Activated B cell treated with CpG ODN at 0.5 μM for 24 hours (primary cell): ENCODE data around the gene ESRP2. TPM values are rescaled to one million over a fixed set of nuclear protein-coding genes. Genes with fewer than 3 reads are reported as not detected.

ENCODE experiments used
- ATAC-seq: fragments of 200-7000 bp; cut with Tn5 transposase; one replicate; pipeline ENCODE4 v1.10.0; 2021; ENCODE audit warnings: low read depth, mild to moderate bottlenecking, moderate library complexity
- CTCF ChIA-PET: fragments of 350-600 bp; sonication (Branson Sonifier 250); formaldehyde crosslinking; loops from one replicate; lab custom pipeline; 2021; ENCODE audit warnings: antibody characterized with exemption; lab: Charles Lee
- POLR2A ChIA-PET: fragments of 350-600 bp; sonication (Branson Sonifier 250); formaldehyde crosslinking; loops from one replicate; lab custom pipeline; 2021; ENCODE audit warnings: antibody characterized with exemption; lab: Charles Lee
- DNase-seq: peaks from one replicate; pipeline ENCODE4 v3.0.0; 2022
- H3K27ac Mint-ChIP-seq: one replicate; pipeline ENCODE4 v1.8.0; 2020; ENCODE audit warnings: mixed read lengths
- H3K27me3 Mint-ChIP-seq: one replicate; pipeline ENCODE4 v1.8.0; 2021; ENCODE audit warnings: mixed read lengths
- H3K36me3 Mint-ChIP-seq: one replicate; pipeline ENCODE4 v1.8.0; 2021; ENCODE audit warnings: low read depth, mixed read lengths
- H3K4me1 Mint-ChIP-seq: one replicate; pipeline ENCODE4 v1.8.0; 2021; ENCODE audit warnings: mixed read lengths
- H3K4me3 Mint-ChIP-seq: one replicate; pipeline ENCODE4 v1.8.0; 2020; ENCODE audit warnings: mild to moderate bottlenecking, mixed read lengths
- H3K9me3 Mint-ChIP-seq: one replicate; pipeline ENCODE4 v1.8.0; 2020; ENCODE audit warnings: mixed read lengths
- CTCF ChIP-seq: fragments of 200-600 bp; IDR thresholded peaks from one replicate; pipeline ENCODE4 v1.8.0; 2022; ENCODE audit warnings: antibody characterized with exemption, mild to moderate bottlenecking
- intact Hi-C: fragments of 100-400 bp; cut with micrococcal nuclease; formaldehyde crosslinking; loops from one replicate; pipeline ENCODE4 v1.15.1; 2024
- total RNA-seq: library from RNA; stranded (reverse); gene quantifications from 2 replicates; pipeline ENCODE4 v1.2.3, GENCODE V29; 2022

The ESRP2 gene
- total RNA-seq, 1 donor from 2014 or later, result 0.40 TPM

GRCh38 chr16:68257906-68258800 lies 22.2 kb upstream of the ESRP2 start:
- Mint-ChIP-seq H3K27ac (peak overlapping the region; percentile 88), H3K36me3 (peaks cover 11% of the 10 kb centered on the region), H3K4me1 (peaks cover 34% of the 10 kb centered on the region), H3K27me3 (no peaks in the 10 kb centered on the region), H3K9me3 (no peaks in the 10 kb centered on the region), H3K4me3 (peak overlapping the region; percentile 44)
- ChIA-PET POLR2A (interaction anchor here (0.7 to 1.6 kb wide), 9 partner anchors 11 to 252 kb away, joined by 3 to 8 read pairs (median 5); partner anchors contain the start of genes DDX28, DUS2, PLA2G15 and PRMT7), CTCF (interaction anchor here (0.7 to 9.0 kb wide), 4 partner anchors 14 to 67 kb away, joined by 3 to 321 read pairs (median 7); partner anchors contain the start of genes PRMT7 and SLC7A6OS)
- TF ChIP-seq CTCF, result no peak
- ATAC-seq (peak; percentile 43), DNase-seq (no peak)
- intact Hi-C loops, result loop anchor here (1.0 kb wide), 1 partner anchor 13 kb away; the partner anchor contains the start of gene PLA2G15

GRCh38 chr16:68257251-68257905 lies 21.5 kb upstream of the ESRP2 start:
- intact Hi-C loops, result loop anchor here (1.0 kb wide), 1 partner anchor 12 kb away; the partner anchor contains the start of gene PLA2G15
- Mint-ChIP-seq H3K9me3 (no peaks in the 10 kb centered on the region), H3K27ac (peak overlapping the region; percentile 88), H3K4me3 (no peak overlapping the region), H3K27me3 (no peaks in the 10 kb centered on the region), H3K4me1 (peaks cover 34% of the 10 kb centered on the region), H3K36me3 (peaks cover 12% of the 10 kb centered on the region)
- ChIA-PET CTCF (interaction anchor here (0.7 to 9.0 kb wide), 4 partner anchors 15 to 68 kb away, joined by 3 to 321 read pairs (median 7); partner anchors contain the start of genes PRMT7 and SLC7A6OS), POLR2A (interaction anchor here (0.6 to 1.6 kb wide), 10 partner anchors 12 to 252 kb away, joined by 3 to 8 read pairs (median 4); partner anchors contain the start of genes DDX28, DUS2, PLA2G15 and PRMT7)
- DNase-seq (no peak), ATAC-seq (peak; percentile 83)
- no peak for TF ChIP-seq CTCF

DNA sequence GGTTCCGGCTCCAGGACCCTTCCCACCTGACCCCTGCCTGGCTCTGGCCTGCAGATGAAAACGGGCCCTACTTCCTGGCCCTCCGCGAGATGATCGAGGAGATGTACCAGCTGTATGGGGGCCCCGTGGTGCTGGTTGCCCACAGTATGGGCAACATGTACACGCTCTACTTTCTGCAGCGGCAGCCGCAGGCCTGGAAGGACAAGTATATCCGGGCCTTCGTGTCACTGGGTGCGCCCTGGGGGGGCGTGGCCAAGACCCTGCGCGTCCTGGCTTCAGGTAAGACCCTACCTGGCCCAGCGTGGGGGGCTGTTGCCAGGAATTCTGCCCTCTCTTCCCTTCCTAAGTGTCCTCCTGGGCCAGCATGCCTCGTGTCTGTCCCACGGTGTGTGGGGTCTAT lies 19.8 kb upstream of the ESRP2 start:
- TF ChIP-seq CTCF, result no peak
- Mint-ChIP-seq H3K36me3 (peaks cover 19% of the 10 kb centered on the region), H3K9me3 (no peaks in the 10 kb centered on the region), H3K4me1 (peaks cover 42% of the 10 kb centered on the region), H3K27ac (no peak overlapping the region), H3K27me3 (no peaks in the 10 kb centered on the region), H3K4me3 (no peak overlapping the region)
- CTCF ChIA-PET, result interaction anchor here (1.0 kb wide), 1 partner anchor 55 kb away, joined by 3 read pairs; the partner anchor contains the start of genes PRMT7 and SLC7A6OS
- DNase-seq (no peak), ATAC-seq (no peak)
- intact Hi-C loops, result no loop called here
- POLR2A ChIA-PET, result no interaction called here

DNA sequence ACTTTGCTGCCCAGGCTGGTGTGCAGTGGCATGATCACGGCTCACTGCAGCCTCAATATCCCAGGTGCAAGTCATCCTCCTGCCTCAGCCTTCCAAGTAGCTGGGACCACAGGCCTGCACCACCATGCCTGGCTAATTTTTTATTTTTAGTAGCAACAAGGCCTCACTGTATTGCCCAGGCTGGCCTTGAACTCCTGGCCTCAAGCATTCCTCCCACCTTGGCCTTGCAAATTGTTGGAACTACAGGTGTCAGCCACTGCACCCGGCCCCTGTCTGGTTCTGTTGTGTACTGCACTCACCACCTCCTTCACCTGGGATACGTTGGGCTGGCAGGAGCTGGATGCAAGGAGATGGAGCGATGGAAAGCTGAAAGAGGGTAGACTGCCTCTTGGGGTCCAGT lies 17.8 kb upstream of the ESRP2 start:
- CTCF ChIA-PET, result interaction anchor here (0.6 to 1.2 kb wide), 2 partner anchors 75 to 695 kb away, joined by 3 to 4 read pairs; no protein-coding TSS in a partner anchor
- Mint-ChIP-seq H3K4me1 (peaks cover 40% of the 10 kb centered on the region), H3K36me3 (peaks cover 22% of the 10 kb centered on the region), H3K27me3 (no peaks in the 10 kb centered on the region), H3K27ac (no peak overlapping the region), H3K9me3 (no peaks in the 10 kb centered on the region), H3K4me3 (no peak overlapping the region)
- DNase-seq (no peak), ATAC-seq (no peak)
- no peak for TF ChIP-seq CTCF
- POLR2A ChIA-PET, result no interaction called here
- intact Hi-C loops, result no loop called here
